Coronary artery (tissue), 2 donors: ENCODE results near the gene SPATA6L.

Experiments
- DNase-seq: peaks from one replicate; pipeline ENCODE4 v3.0.0-alpha.2; 2017; ENCODE audit warnings: low spot score
- H3K27ac ChIP-seq, 2 donors: fragments of 200-600 bp; sonication (generic); one replicate each; pipeline ENCODE4 v1.5.1; 2016 to 2019
- H3K4me3 ChIP-seq: fragments of 200-600 bp; sonication (generic); 2 replicates; pipeline ENCODE4 v1.5.1; 2016; ENCODE audit warnings: mild to moderate bottlenecking, moderate library complexity
- TF ChIP-seq, protein P1 (sequence below): fragments of 200-600 bp; sonication (generic); IDR thresholded peaks from one replicate; pipeline ENCODE4 v1.5.1; 2019; ENCODE audit warnings: antibody characterized with exemption

SPATA6L gene

DNA sequence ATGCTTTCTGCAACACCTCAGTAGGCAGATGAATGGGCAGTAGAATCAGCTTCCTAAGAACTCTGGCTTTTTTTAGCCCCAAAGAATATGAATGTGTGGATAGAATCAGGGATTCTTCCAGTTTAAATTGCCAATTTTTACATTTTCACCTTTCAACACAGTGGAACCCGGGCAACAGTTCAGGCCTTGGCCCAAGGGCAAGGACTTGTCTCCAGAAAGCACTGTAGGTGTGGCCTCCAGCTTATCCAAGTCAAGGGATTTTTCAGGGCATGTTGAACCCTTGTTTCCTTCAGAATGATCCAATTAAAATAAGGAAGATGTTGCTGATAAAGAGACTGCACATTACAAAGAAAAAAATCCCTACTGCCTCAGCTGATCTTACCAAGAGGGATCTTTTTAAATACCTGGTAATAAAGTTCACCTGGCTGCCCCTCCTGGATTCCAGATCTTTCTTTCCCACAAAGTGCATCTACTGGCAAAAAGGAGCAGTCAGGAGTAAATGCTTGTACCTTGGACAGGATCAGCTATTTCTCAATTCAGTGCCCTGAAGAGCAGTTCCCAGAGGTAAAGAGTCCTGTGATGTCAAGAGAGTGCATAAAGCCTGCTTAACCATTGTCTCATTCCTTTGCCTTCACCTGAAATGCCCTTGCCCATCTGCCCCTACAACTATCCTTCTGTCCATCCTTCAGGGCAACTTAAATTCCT lies 84.3 kb downstream of the SPATA6L start:
- H3K27ac ChIP-seq: no peak overlapping the region
- TF ChIP-seq, protein P1, sequence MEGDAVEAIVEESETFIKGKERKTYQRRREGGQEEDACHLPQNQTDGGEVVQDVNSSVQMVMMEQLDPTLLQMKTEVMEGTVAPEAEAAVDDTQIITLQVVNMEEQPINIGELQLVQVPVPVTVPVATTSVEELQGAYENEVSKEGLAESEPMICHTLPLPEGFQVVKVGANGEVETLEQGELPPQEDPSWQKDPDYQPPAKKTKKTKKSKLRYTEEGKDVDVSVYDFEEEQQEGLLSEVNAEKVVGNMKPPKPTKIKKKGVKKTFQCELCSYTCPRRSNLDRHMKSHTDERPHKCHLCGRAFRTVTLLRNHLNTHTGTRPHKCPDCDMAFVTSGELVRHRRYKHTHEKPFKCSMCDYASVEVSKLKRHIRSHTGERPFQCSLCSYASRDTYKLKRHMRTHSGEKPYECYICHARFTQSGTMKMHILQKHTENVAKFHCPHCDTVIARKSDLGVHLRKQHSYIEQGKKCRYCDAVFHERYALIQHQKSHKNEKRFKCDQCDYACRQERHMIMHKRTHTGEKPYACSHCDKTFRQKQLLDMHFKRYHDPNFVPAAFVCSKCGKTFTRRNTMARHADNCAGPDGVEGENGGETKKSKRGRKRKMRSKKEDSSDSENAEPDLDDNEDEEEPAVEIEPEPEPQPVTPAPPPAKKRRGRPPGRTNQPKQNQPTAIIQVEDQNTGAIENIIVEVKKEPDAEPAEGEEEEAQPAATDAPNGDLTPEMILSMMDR: no peak
- DNase-seq: no peak
- H3K4me3 ChIP-seq: no peak overlapping the region

DNA sequence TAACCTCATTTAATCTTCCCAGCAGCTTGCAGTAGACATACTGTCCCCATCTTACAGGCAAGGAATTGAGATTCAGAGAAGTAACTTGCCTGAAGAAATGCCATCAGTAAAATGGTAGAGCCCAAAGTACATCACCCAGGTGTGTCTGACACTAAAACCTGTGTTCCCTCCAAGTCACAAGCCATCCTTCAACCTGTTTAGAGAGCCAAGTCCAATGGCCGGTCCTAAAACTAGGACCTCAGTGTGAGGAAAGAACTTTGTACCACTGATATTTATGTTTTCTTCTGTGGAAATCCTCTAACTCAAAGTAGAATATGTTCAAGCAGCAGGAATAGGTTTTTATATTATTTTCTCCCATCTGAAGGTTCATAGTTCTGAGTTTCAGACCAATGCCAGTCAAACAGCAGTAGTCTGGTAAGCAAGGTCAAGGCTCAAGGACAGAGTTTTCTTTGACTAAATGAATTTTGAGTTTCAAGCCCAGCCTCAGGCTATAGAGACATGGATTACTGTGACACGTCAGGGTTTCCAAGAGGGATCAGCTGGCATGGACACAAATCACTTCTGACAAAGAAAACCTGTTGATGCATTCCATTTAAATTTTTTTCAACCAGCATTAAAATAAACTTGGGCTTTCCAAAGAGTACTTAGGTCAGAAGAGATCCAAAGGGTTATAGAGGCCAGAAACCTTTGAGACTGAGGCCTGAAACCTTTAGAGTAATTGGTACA lies 85.1 kb downstream of the SPATA6L start:
- Histone ChIP-seq H3K4me3 (no peak overlapping the region), H3K27ac (no peak overlapping the region)
- TF ChIP-seq, protein P1: no peak
- no peak for DNase-seq

DNA sequence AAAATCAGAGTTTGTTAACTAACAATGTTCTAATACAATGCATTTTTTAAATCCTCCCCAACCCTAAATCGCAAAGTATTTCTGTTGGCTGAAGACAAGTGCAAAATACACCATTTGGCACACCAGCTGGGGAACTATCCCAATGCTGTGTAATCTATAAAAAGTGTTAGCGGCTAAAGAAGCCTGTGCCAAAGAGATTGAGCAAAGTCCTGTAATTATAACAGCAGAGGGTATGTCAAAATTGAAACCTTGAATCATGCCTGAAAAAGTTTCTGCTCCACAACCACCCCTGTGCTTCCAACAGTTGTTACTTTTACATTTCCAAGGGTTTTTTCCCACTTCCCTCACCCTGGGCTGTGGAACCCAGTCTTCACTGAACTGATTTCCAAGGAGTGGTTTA lies 87.3 kb downstream of the SPATA6L start:
- H3K4me3 ChIP-seq: no peak overlapping the region
- no peak for DNase-seq
- H3K27ac ChIP-seq: no peak overlapping the region
- TF ChIP-seq, protein P1: no peak

DNA sequence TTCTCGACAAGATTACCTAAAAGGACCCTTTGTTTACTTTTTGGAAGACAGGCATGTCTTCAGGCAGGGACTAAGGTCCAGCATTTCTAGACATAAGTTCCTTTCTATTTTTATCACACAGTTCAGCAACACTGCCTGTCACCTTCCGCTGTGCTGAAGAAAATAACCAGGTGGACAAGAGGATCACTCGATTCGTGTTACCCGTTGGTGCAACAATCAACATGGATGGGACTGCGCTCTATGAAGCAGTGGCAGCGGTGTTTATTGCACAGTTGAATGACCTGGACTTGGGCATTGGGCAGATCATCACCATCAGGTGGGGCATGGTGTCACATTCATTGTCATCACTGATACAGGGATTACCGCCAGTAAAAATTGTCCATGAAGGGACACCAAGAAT lies 89.8 kb downstream of the SPATA6L start:
- Histone ChIP-seq H3K4me3 (no peak overlapping the region), H3K27ac (no peak overlapping the region)
- TF ChIP-seq, protein P1: no peak
- no peak for DNase-seq

DNA sequence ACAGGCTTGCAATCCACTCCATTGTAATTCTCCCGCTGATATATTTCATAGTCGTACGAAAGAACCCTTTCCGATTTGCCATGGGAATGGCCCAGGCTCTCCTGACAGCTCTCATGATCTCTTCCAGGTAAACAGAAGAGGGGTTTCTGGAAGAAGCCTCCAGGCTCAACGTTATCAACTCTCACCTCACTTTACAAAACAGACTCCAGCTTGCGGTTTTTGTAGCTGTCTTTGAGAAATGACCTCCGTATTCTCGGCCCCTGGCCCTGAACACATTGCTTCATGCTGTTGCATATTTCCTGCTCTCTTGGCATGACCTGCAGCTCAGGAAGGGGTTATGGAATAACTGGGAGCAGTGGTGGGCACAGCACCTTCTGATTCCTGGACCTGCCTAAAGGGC lies 90.3 kb downstream of the SPATA6L start:
- DNase-seq: no peak
- TF ChIP-seq, protein P1: no peak
- Histone ChIP-seq H3K4me3 (no peak overlapping the region), H3K27ac (no peak overlapping the region)

DNA sequence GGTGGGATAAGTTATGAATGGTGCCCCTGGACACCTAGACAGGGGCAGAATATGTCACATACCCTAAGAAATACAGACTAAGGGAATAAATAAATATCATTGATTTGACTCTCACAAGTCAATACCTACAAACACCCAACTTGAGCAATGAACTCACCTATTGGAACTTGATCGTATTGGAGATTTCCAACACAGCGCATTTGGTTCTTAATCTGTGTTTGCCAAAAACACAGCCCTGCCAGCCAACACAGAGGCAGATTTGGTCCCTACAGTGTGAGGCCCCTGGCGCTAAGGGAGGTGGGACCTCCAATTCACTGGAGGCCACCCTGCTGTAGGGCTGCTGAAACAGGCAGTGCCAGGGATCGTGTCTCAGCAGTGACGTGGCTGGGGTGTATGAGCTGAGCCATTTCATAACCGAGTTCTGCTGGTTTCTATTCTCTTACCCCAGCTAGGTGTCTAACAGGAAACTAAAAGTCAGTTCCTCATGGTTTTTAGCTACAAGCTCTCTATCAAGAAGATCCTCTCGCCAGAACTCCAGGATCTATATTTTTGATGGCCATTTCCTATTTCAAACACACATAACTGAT lies 91.5 kb downstream of the SPATA6L start:
- no peak overlapping the region for H3K4me3 ChIP-seq
- no peak for DNase-seq
- H3K27ac ChIP-seq: no peak overlapping the region
- TF ChIP-seq, protein P1: no peak
